Activated CD4-positive, alpha-beta T cell treated with anti-CD3 and anti-CD28 coated beads, Interleukin-2, amount 50 U/mL, for 48 hours (primary cell): Measurements from ENCODE around the gene ERBB4.

ENCODE experiments used
- DNase-seq, 2 experiments: peaks; one replicate each; pipeline ENCODE4 v3.0.0-alpha.2; 2020

ERBB4 gene

GRCh38 chr2:211437396-211437795 is 1101.2 kb downstream of the ERBB4 start:
- no peak for DNase-seq

- DNase-seq, result no peak
Observed at GRCh38 chr2:211436182-211436581, 1102.4 kb downstream of the ERBB4 start.

- DNase-seq, result no peak
Observed at GRCh38 chr2:211435331-211435730, 1103.3 kb downstream of the ERBB4 start.

GRCh38 chr2:211434773-211435172 is 1103.8 kb downstream of the ERBB4 start:
- DNase-seq, result no peak

- no peak for DNase-seq
Observed at GRCh38 chr2:211429256-211429920, 1109.2 kb downstream of the ERBB4 start.

- DNase-seq, result no peak
Observed at GRCh38 chr2:211426240-211426639, 1112.4 kb downstream of the ERBB4 start.

GRCh38 chr2:211423018-211423417 is 1115.6 kb downstream of the ERBB4 start:
- DNase-seq, result no peak

GRCh38 chr2:211417544-211417943 is 1121.1 kb downstream of the ERBB4 start:
- DNase-seq, result no peak

- no peak for DNase-seq
Observed at GRCh38 chr2:211416373-211416772, 1122.2 kb downstream of the ERBB4 start.

GRCh38 chr2:211413746-211414145 is 1124.9 kb downstream of the ERBB4 start:
- DNase-seq, result no peak

GRCh38 chr2:211408483-211408891 is 1130.1 kb downstream of the ERBB4 start:
- no peak for DNase-seq

- DNase-seq, result no peak
Observed at GRCh38 chr2:211407076-211407475, 1131.5 kb downstream of the ERBB4 start.

GRCh38 chr2:211405036-211405435 is 1133.6 kb downstream of the ERBB4 start:
- DNase-seq, result no peak

GRCh38 chr2:211404098-211404497 is 1134.5 kb downstream of the ERBB4 start:
- DNase-seq, result no peak

- DNase-seq, result no peak
Observed at GRCh38 chr2:211401328-211401727, 1137.3 kb downstream of the ERBB4 start.

GRCh38 chr2:211397764-211398163 is 1140.8 kb downstream of the ERBB4 start:
- no peak for DNase-seq

GRCh38 chr2:211396815-211397214 is 1141.8 kb downstream of the ERBB4 start:
- DNase-seq, result no peak

GRCh38 chr2:211391189-211391567 is 1147.4 kb downstream of the ERBB4 start:
- no peak for DNase-seq

GRCh38 chr2:211390536-211391188 is 1147.9 kb downstream of the ERBB4 start:
- DNase-seq, result no peak

- DNase-seq, result no peak
Observed at GRCh38 chr2:211387734-211388133, 1150.9 kb downstream of the ERBB4 start.

- DNase-seq, result no peak
Observed at GRCh38 chr2:211380041-211380440, 1158.6 kb downstream of the ERBB4 start.

- DNase-seq, result no peak
Observed at GRCh38 chr2:211376410-211376809, 1162.2 kb downstream of the ERBB4 start.

- no peak for DNase-seq
Observed at GRCh38 chr2:211373203-211373602, 1165.4 kb downstream of the ERBB4 start.

GRCh38 chr2:211371465-211371864 is 1167.1 kb downstream of the ERBB4 start:
- DNase-seq, result no peak

- no peak for DNase-seq
Observed at GRCh38 chr2:211368467-211368866, 1170.1 kb downstream of the ERBB4 start.
